ENCODE results near the gene PROSER3. TPM values are rescaled to one million over a fixed set of nuclear protein-coding genes. Genes with fewer than 3 reads are reported as not detected.

PROSER3 gene
- total and polyA plus RNA-seq, 2 of the 13 experiments (the other 11 are each of a cell fraction or from before 2014, with no cell fraction given) = 5.1 to 5.7 TPM

GRCh38 chr19:35715981-35716800 is 41.8 kb upstream of the PROSER3 start (continued):
- TF ChIP-seq ARID5B (CRISPR knock-in tag; IDR thresholded peaks at IDR 0.05) = peak; percentile 47
- 0 out of 2 replicates have a peak, but pooled peaks have one; percentile 32 for TF ChIP-seq ZNF337 (CRISPR knock-in tag; IDR thresholded peaks at IDR 0.05; ENCODE audit: borderline replicate concordance, low read depth)
- peak; percentile 27; the same call in 1 of the 2 replicates for TF ChIP-seq THRA (CRISPR knock-in tag; IDR thresholded peaks at IDR 0.05; ENCODE audit: borderline replicate concordance)
- TF ChIP-seq CSRNP1 (CRISPR knock-in tag; IDR thresholded peaks at IDR 0.05) = peak; percentile 58; the same call in 1 of the 2 replicates
- 0 out of 2 replicates have a peak, but pooled peaks have one; percentile 67 for TF ChIP-seq THAP8 (CRISPR knock-in tag; IDR thresholded peaks at IDR 0.05; ENCODE audit: borderline replicate concordance)
- 0 out of 2 replicates have a peak, but pooled peaks have one; percentile 15 for TF ChIP-seq ZNF276 (CRISPR knock-in tag; IDR thresholded peaks at IDR 0.05; ENCODE audit: low read depth)
- TF ChIP-seq TERF1 (CRISPR knock-in tag; IDR thresholded peaks at IDR 0.05) = 0 out of 2 replicates have a peak, but pooled peaks have one; percentile 31
- 0 out of 2 replicates have a peak, but pooled peaks have one; percentile 33 for TF ChIP-seq NCOA1 (CRISPR knock-in tag; IDR thresholded peaks at IDR 0.05)
- TF ChIP-seq ZBTB8A (CRISPR knock-in tag; IDR thresholded peaks at IDR 0.05; ENCODE audit: borderline replicate concordance, low read depth) = no peak
- TF ChIP-seq E2F5 (CRISPR knock-in tag; conservative IDR thresholded peaks at IDR 0.05) = peak; percentile 52; the same call in 1 of the 2 replicates
- TF ChIP-seq ZNF749 (CRISPR knock-in tag; IDR thresholded peaks at IDR 0.05; ENCODE audit: borderline replicate concordance) = peak; percentile 48
- 0 out of 2 replicates have a peak, but pooled peaks have one; percentile 18 for TF ChIP-seq SMAD3 (CRISPR knock-in tag; IDR thresholded peaks at IDR 0.05)
- no peak for TF ChIP-seq HOXA3 (CRISPR knock-in tag; IDR thresholded peaks at IDR 0.05)
- no peak for TF ChIP-seq NR2F1 (CRISPR knock-in tag; IDR thresholded peaks at IDR 0.05)

Measured in HepG2 (cell line).